GM20000 (cell line): ENCODE measurements around the gene B3GAT2.

Experiments
- DNase-seq: peaks from one replicate; pipeline ENCODE4 v3.0.0; 2012; ENCODE audit warnings: low spot score
- CTCF ChIP-seq: IDR thresholded peaks from 2 replicates; pipeline ENCODE4 v1.5.1; 2012; ENCODE audit warnings: mild to moderate bottlenecking, control low read depth; ENCODE audit errors: extremely low read depth, missing control alignments

The B3GAT2 gene

GRCh38 chr6:70821751-70822150 is 135.1 kb downstream of the B3GAT2 start:
- TF ChIP-seq CTCF = no peak
- no peak for DNase-seq

GRCh38 chr6:70820778-70821177 is 136.1 kb downstream of the B3GAT2 start:
- no peak for DNase-seq
- TF ChIP-seq CTCF = no peak

- DNase-seq = no peak
- no peak for TF ChIP-seq CTCF
These were observed 137.2 kb downstream of the B3GAT2 start for GRCh38 chr6:70819646-70820045.

GRCh38 chr6:70813885-70814284 is 143.0 kb downstream of the B3GAT2 start:
- no peak for DNase-seq

GRCh38 chr6:70811788-70812187 is 145.1 kb downstream of the B3GAT2 start:
- DNase-seq = no peak
- no peak for TF ChIP-seq CTCF

More at GRCh38 chr6:70813885-70814284, 143.0 kb downstream of the B3GAT2 start:
- TF ChIP-seq CTCF = no peak
